ENCODE measurements around the gene MFSD12.

The MFSD12 gene

GRCh38 chr19:3604227-3604986 lies 47.0 kb upstream of the MFSD12 start:
- DNase-seq (ENCODE audit: low spot score) = no peak
- no peak for TF ChIP-seq CTCF (IDR thresholded peaks at IDR 0.05; ENCODE audit: extremely low read depth, insufficient read depth, missing control alignments)
- in situ Hi-C loops (cut with MboI; ENCODE audit: low pct_unique_long_range_greater_than_20kb, low sequenced_read_pairs, unreplicated experiment) = no loop called here

- DNase-seq (ENCODE audit: low spot score) = no peak
- in situ Hi-C loops (cut with MboI; ENCODE audit: low pct_unique_long_range_greater_than_20kb, low sequenced_read_pairs, unreplicated experiment) = no loop called here
- TF ChIP-seq CTCF (IDR thresholded peaks at IDR 0.05; ENCODE audit: extremely low read depth, insufficient read depth, missing control alignments) = no peak
These were observed 45.9 kb upstream of the MFSD12 start for GRCh38 chr19:3603121-3603811.

- in situ Hi-C loops (cut with MboI; ENCODE audit: low pct_unique_long_range_greater_than_20kb, low sequenced_read_pairs, unreplicated experiment) = no loop called here
- no peak for TF ChIP-seq CTCF (IDR thresholded peaks at IDR 0.05; ENCODE audit: extremely low read depth, insufficient read depth, missing control alignments)
- DNase-seq (ENCODE audit: low spot score) = no peak
These were observed 43.6 kb upstream of the MFSD12 start for GRCh38 chr19:3601021-3601420.

GRCh38 chr19:3599776-3600187 lies 42.4 kb upstream of the MFSD12 start:
- TF ChIP-seq CTCF (IDR thresholded peaks at IDR 0.05; ENCODE audit: extremely low read depth, insufficient read depth, missing control alignments) = peak; percentile 11
- no peak for DNase-seq (ENCODE audit: low spot score)
- in situ Hi-C loops (cut with MboI; ENCODE audit: low pct_unique_long_range_greater_than_20kb, low sequenced_read_pairs, unreplicated experiment) = no loop called here

- no peak for TF ChIP-seq CTCF (IDR thresholded peaks at IDR 0.05; ENCODE audit: extremely low read depth, insufficient read depth, missing control alignments)
- in situ Hi-C loops (cut with MboI; ENCODE audit: low pct_unique_long_range_greater_than_20kb, low sequenced_read_pairs, unreplicated experiment) = no loop called here
- no peak for DNase-seq (ENCODE audit: low spot score)
These were observed 38.2 kb upstream of the MFSD12 start for GRCh38 chr19:3595521-3596061.

- no peak for TF ChIP-seq CTCF (IDR thresholded peaks at IDR 0.05; ENCODE audit: extremely low read depth, insufficient read depth, missing control alignments)
- DNase-seq (ENCODE audit: low spot score) = no peak
- in situ Hi-C loops (cut with MboI; ENCODE audit: low pct_unique_long_range_greater_than_20kb, low sequenced_read_pairs, unreplicated experiment) = no loop called here
These were observed 35.8 kb upstream of the MFSD12 start for GRCh38 chr19:3593156-3593555.

All from GM13977 (cell line).